GM12801 (cell line): ENCODE results near the gene PHKA2.

ENCODE experiments used
- CTCF ChIP-seq: IDR thresholded peaks from one replicate; pipeline ENCODE4 v1.5.1; 2011; ENCODE audit warnings: control low read depth; ENCODE audit not compliant: insufficient read length; ENCODE audit errors: extremely low read depth

PHKA2 gene

DNA sequence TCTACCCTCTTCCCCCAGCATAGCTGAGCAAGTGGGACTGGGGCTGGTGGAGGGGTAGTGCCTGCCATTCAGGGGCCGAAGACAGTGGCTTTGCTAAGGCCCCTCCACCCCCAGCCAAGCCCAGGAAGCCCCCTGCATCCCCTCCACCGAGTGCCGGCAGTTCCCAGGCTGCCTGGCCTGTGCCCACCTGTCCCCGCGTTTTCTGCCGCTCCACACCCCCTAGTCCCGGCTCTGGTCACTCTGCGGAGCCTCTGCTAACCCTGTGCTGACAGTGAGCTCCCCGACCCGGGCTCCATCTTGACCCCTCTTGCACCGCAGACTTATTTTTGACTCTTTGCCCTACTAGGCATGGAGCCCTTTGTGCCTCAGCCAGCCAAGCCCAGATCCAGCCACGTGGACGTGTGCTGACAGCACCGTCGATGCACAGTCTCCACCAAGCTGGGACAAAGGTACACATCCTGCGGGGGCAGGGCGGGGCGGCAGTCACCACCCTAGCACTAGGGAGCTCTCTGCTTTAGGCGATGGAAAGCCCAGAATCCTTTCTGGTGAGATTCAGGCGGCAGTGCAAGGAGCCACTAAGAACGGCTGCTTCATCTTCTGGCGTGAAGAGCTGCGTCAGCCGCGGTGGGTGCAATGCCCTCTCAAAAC, 96.6 kb downstream of the PHKA2 start:
- TF ChIP-seq CTCF = no peak

GRCh38 chrX:18886344-18887161, 97.4 kb downstream of the PHKA2 start:
- TF ChIP-seq CTCF = no peak

- TF ChIP-seq CTCF = no peak
These were observed 97.9 kb downstream of the PHKA2 start for GRCh38 chrX:18886005-18886343.

- no peak for TF ChIP-seq CTCF
These were observed 98.4 kb downstream of the PHKA2 start for GRCh38 chrX:18885328-18886004.

DNA sequence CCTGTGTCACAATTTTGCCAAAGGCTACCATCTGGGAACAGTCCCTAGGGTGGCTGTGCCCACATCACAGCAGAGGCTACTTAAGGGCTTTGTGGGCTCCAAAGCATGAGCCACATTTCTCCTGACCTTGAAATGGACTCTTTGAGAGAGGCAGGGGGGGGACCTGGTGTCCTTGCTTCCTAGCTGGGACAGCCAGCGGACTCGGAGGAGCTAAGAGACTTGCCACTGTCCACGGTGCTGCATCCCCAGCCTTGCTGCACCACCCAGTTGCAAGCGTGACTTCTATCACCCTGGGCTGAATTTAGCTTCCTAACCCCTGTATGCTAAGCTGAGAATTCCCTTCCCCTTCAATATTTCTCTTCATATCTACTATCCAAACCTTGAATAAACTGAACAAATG, 99.0 kb downstream of the PHKA2 start:
- TF ChIP-seq CTCF = no peak

DNA sequence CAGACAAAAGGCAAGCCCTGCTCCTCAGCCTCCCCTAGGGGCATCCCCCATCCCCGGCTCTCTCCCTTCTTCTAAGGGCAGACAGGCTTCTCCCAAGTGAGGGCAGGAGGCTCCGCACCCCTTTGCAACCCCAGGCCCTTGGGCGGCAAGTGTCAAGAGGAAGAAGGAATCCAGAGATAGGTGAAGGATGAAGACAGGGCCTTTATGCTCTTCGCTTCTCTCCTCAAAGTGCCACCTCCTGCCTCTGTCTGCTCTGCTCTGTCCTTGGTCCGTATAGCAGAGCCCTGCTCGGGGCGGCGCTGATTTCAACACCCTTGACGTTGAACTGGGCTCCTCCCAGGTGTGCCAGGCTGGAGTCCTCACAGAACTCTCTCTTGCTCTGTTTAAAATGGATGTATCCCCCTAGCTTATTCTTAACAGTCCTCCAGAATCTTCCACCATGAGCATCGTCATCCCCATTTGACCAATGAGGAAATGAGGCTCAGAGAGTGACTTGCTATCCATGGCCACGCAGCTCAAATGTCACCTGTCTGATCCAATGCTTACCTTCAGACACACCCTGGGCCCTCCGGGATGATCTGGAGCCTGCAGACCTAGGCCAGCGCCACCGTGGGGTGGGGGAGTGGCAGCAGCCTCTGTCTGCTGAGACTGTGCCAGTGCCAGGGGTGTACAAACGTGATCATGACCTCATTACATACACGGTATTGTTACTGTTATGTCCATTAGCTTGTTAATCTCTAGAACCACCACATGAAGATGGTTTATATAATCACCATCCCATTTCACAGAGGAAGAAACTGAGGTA, 99.8 kb downstream of the PHKA2 start:
- TF ChIP-seq CTCF = no peak
